KOPT-K1 (cell line): ENCODE measurements around the gene SPARC.

ENCODE experiments used
- H3K27ac ChIP-seq: fragments of 200-600 bp; sonication (generic); 2 replicates; pipeline ENCODE4 v1.5.1; 2016; ENCODE audit warnings: antibody characterized with exemption, mild to moderate bottlenecking, low read depth, low read length; ENCODE audit not compliant: poor library complexity, severe bottlenecking
- H3K36me3 ChIP-seq: fragments of 200-600 bp; sonication (generic); 2 replicates; pipeline ENCODE4 v1.5.1; 2017; ENCODE audit warnings: antibody characterized with exemption, mild to moderate bottlenecking, low read length, moderate library complexity; ENCODE audit not compliant: insufficient read depth
- H3K9me3 ChIP-seq: fragments of 200-600 bp; sonication (generic); 2 replicates; pipeline ENCODE4 v1.5.1; 2017; ENCODE audit warnings: antibody characterized with exemption, low read length, mild to moderate bottlenecking; ENCODE audit not compliant: insufficient read depth, poor library complexity, severe bottlenecking

SPARC gene

GRCh38 chr5:151637676-151638075, 49.0 kb downstream of the SPARC start:
- H3K27ac ChIP-seq = no peak overlapping the region
- no peaks in the 10 kb centered on the region for H3K36me3 ChIP-seq
- H3K9me3 ChIP-seq = no peaks in the 10 kb centered on the region

- no peak overlapping the region for H3K27ac ChIP-seq
- H3K9me3 ChIP-seq = no peaks in the 10 kb centered on the region
- no peaks in the 10 kb centered on the region for H3K36me3 ChIP-seq
These were observed 52.8 kb downstream of the SPARC start for GRCh38 chr5:151633892-151634291.

GRCh38 chr5:151632941-151633340, 53.8 kb downstream of the SPARC start:
- no peaks in the 10 kb centered on the region for H3K36me3 ChIP-seq
- H3K9me3 ChIP-seq = no peaks in the 10 kb centered on the region
- H3K27ac ChIP-seq = no peak overlapping the region

GRCh38 chr5:151632524-151632923, 54.2 kb downstream of the SPARC start:
- no peak overlapping the region for H3K27ac ChIP-seq
- H3K9me3 ChIP-seq = no peaks in the 10 kb centered on the region
- H3K36me3 ChIP-seq = no peaks in the 10 kb centered on the region

- no peak overlapping the region for H3K27ac ChIP-seq
- H3K9me3 ChIP-seq = no peaks in the 10 kb centered on the region
- H3K36me3 ChIP-seq = no peaks in the 10 kb centered on the region
These were observed 54.8 kb downstream of the SPARC start for GRCh38 chr5:151631941-151632340.

- H3K36me3 ChIP-seq = no peaks in the 10 kb centered on the region
- no peaks in the 10 kb centered on the region for H3K9me3 ChIP-seq
- no peak overlapping the region for H3K27ac ChIP-seq
These were observed 56.6 kb downstream of the SPARC start for GRCh38 chr5:151630088-151630487.

GRCh38 chr5:151628112-151628823, 58.4 kb downstream of the SPARC start:
- no peak overlapping the region for H3K27ac ChIP-seq
- no peaks in the 10 kb centered on the region for H3K36me3 ChIP-seq
- no peaks in the 10 kb centered on the region for H3K9me3 ChIP-seq

GRCh38 chr5:151627650-151628049, 59.1 kb downstream of the SPARC start:
- H3K27ac ChIP-seq = no peak overlapping the region
- no peaks in the 10 kb centered on the region for H3K36me3 ChIP-seq
- H3K9me3 ChIP-seq = no peaks in the 10 kb centered on the region

- no peaks in the 10 kb centered on the region for H3K36me3 ChIP-seq
- no peak overlapping the region for H3K27ac ChIP-seq
- no peaks in the 10 kb centered on the region for H3K9me3 ChIP-seq
These were observed 61.4 kb downstream of the SPARC start for GRCh38 chr5:151625285-151625684.

- Histone ChIP-seq H3K27ac (no peak overlapping the region), H3K9me3 (no peaks in the 10 kb centered on the region), H3K36me3 (no peaks in the 10 kb centered on the region)
These were observed 62.2 kb downstream of the SPARC start for GRCh38 chr5:151624476-151624875.

GRCh38 chr5:151622367-151623088, 64.2 kb downstream of the SPARC start:
- no peak overlapping the region for H3K27ac ChIP-seq
- no peaks in the 10 kb centered on the region for H3K9me3 ChIP-seq
- H3K36me3 ChIP-seq = no peaks in the 10 kb centered on the region

- Histone ChIP-seq H3K9me3 (no peaks in the 10 kb centered on the region), H3K27ac (no peak overlapping the region), H3K36me3 (no peaks in the 10 kb centered on the region)
These were observed 66.3 kb downstream of the SPARC start for GRCh38 chr5:151620461-151620840.

GRCh38 chr5:151619812-151620460, 66.8 kb downstream of the SPARC start:
- Histone ChIP-seq H3K36me3 (no peaks in the 10 kb centered on the region), H3K27ac (no peak overlapping the region), H3K9me3 (no peaks in the 10 kb centered on the region)

GRCh38 chr5:151618907-151619306, 67.8 kb downstream of the SPARC start:
- Histone ChIP-seq H3K9me3 (no peaks in the 10 kb centered on the region), H3K36me3 (no peaks in the 10 kb centered on the region), H3K27ac (no peak overlapping the region)

GRCh38 chr5:151617841-151618710, 68.6 kb downstream of the SPARC start:
- Histone ChIP-seq H3K9me3 (no peaks in the 10 kb centered on the region), H3K27ac (no peak overlapping the region), H3K36me3 (no peaks in the 10 kb centered on the region)
